Liver (tissue), 9 donors: ENCODE measurements around the gene ACSL6. TPM values are rescaled to one million over a fixed set of nuclear protein-coding genes. Genes with fewer than 3 reads are reported as not detected.

Source experiments
- DNase-seq: peaks from one replicate; pipeline ENCODE4 v3.0.0-alpha.2; 2017; ENCODE audit warnings: low spot score
- H3K27ac ChIP-seq, 2 donors: one replicate each; pipeline ENCODE4 v1.7.0; 2013; ENCODE audit warnings: inconsistent platforms in 2 of 2, low read length in 2 of 2, control low read depth in 1 of 2, low read depth in 1 of 2, mild to moderate bottlenecking in 1 of 2
- H3K27me3 ChIP-seq, 4 donors: one replicate each; pipeline versions ENCODE4 v1.6.1 to v1.7.0; 2013; ENCODE audit warnings: low read length in 3 of 4, inconsistent platforms in 1 of 4, mild to moderate bottlenecking in 1 of 4, moderate library complexity in 1 of 4; ENCODE audit not compliant: control insufficient read depth in 4 of 4, insufficient read depth in 4 of 4
- H3K36me3 ChIP-seq, 4 donors: one replicate each; pipeline versions ENCODE4 v1.6.1 to v1.7.0; 2013; ENCODE audit warnings: low read length in 3 of 4, mild to moderate bottlenecking in 3 of 4, low read depth in 1 of 4, moderate library complexity in 1 of 4; ENCODE audit not compliant: control insufficient read depth in 4 of 4, insufficient read depth in 3 of 4
- H3K4me1 ChIP-seq, 4 donors: one replicate each; pipeline versions ENCODE4 v1.6.1 to v1.7.0; 2013; ENCODE audit warnings: low read length in 3 of 4, mild to moderate bottlenecking in 3 of 4, moderate library complexity in 1 of 4; ENCODE audit not compliant: control insufficient read depth in 4 of 4, insufficient read depth in 4 of 4
- H3K4me3 ChIP-seq, 3 donors: one replicate each; pipeline versions ENCODE4 v1.6.1 to v1.7.0; 2013; ENCODE audit warnings: low read length in 3 of 3, control low read depth in 1 of 3, low read depth in 1 of 3, mild to moderate bottlenecking in 1 of 3
- H3K9ac ChIP-seq, 2 donors: one replicate each; pipeline ENCODE4 v1.7.0; 2013; ENCODE audit warnings: low read length in 2 of 2, mild to moderate bottlenecking in 2 of 2, moderate library complexity in 2 of 2, control low read depth in 1 of 2, low read depth in 1 of 2
- H3K9me3 ChIP-seq, 4 donors: one replicate each; pipeline versions ENCODE4 v1.6.1 to v1.7.0; 2013; ENCODE audit warnings: low read length in 3 of 4; ENCODE audit not compliant: control insufficient read depth in 4 of 4
- FOXA2 ChIP-seq: IDR thresholded peaks from 2 replicates; pipeline ENCODE4 v1.6.1; 2016; ENCODE audit warnings: antibody characterized with exemption
- GABPA ChIP-seq, 2 donors: IDR thresholded peaks in 1 of 2; conservative IDR thresholded peaks in 1 of 2; 2 replicates each; pipeline ENCODE4 v1.6.1; 2016; ENCODE audit warnings: antibody characterized with exemption in 2 of 2, mild to moderate bottlenecking in 1 of 2, moderate library complexity in 1 of 2
- HNF4G ChIP-seq: IDR thresholded peaks from 2 replicates; pipeline ENCODE4 v1.6.1; 2016; ENCODE audit warnings: antibody characterized with exemption
- JUND ChIP-seq, 2 donors: IDR thresholded peaks; 2 replicates each; pipeline ENCODE4 v1.6.1; 2016; ENCODE audit warnings: antibody characterized with exemption in 2 of 2
- RAD21 ChIP-seq, 2 donors: IDR thresholded peaks; 2 replicates each; pipeline ENCODE4 v1.6.1; 2016; ENCODE audit warnings: antibody characterized with exemption in 2 of 2, mild to moderate bottlenecking in 2 of 2
- REST ChIP-seq: IDR thresholded peaks from 2 replicates; pipeline ENCODE4 v1.6.1; 2016; ENCODE audit warnings: antibody characterized with exemption, mild to moderate bottlenecking
- RXRA ChIP-seq, 2 donors: IDR thresholded peaks; 2 replicates each; pipeline ENCODE4 v1.6.1; 2017 to 2018; ENCODE audit warnings: antibody characterized with exemption in 2 of 2, mild to moderate bottlenecking in 1 of 2
- SP1 ChIP-seq: IDR thresholded peaks from 2 replicates; pipeline ENCODE4 v1.6.1; 2018; ENCODE audit warnings: antibody characterized with exemption, mild to moderate bottlenecking
- TAF1 ChIP-seq: conservative IDR thresholded peaks from 2 replicates; pipeline ENCODE4 v1.6.1; 2016; ENCODE audit warnings: antibody characterized with exemption, mild to moderate bottlenecking
- YY1 ChIP-seq: IDR thresholded peaks from 2 replicates; pipeline ENCODE4 v1.6.1; 2016; ENCODE audit warnings: antibody characterized with exemption, mild to moderate bottlenecking
- WGBS: extraction: QIAGEN DNeasy Blood & Tissue Kit; methylation state at CpG from one replicate; pipeline ENCODE4 v1.1.7; 2013; 5-methylcytosine and 5-hydroxymethylcytosine counted together
- polyA plus RNA-seq, 2 donors: library from polyadenylated mRNA; stranded (reverse) in 1 of 2; unstranded in 1 of 2; fragments of 200-250 nt in 1 of 2; fragments of >200 nt in 1 of 2; fragmentation: Nextera tagmentation in 1 of 2; extraction: Ambion mirVana in 1 of 2; gene quantifications; one replicate each; pipeline versions ENCODE4 v1.2.1 to v1.2.3, GENCODE V29; 2013 to 2015
- total RNA-seq, 2 donors: library from RNA; depleted of rRNA; stranded (reverse); fragments of >200 nt; gene quantifications; one replicate each; pipeline ENCODE4 v1.2.3, GENCODE V29; 2014
- TF ChIP-seq, protein P1 (sequence below): IDR thresholded peaks from 2 replicates; pipeline ENCODE4 v1.6.1; 2016; ENCODE audit warnings: antibody characterized with exemption
- TF ChIP-seq, protein P2 (sequence below): IDR thresholded peaks from 2 replicates; pipeline ENCODE4 v1.6.1; 2016; ENCODE audit warnings: antibody characterized with exemption
- donor health status: healthy.
- donor health status: healthy.
- donor health status: healthy.
- donor health status: healthy.
- donor health status: healthy.

Gene ACSL6
- total and polyA plus RNA-seq, 4 donors: 0.89 to 129 (median 4.6) TPM

GRCh38 chr5:131984956-131985665 is 26.3 kb downstream of the ACSL6 start (continued):
- TF ChIP-seq, protein P1, sequence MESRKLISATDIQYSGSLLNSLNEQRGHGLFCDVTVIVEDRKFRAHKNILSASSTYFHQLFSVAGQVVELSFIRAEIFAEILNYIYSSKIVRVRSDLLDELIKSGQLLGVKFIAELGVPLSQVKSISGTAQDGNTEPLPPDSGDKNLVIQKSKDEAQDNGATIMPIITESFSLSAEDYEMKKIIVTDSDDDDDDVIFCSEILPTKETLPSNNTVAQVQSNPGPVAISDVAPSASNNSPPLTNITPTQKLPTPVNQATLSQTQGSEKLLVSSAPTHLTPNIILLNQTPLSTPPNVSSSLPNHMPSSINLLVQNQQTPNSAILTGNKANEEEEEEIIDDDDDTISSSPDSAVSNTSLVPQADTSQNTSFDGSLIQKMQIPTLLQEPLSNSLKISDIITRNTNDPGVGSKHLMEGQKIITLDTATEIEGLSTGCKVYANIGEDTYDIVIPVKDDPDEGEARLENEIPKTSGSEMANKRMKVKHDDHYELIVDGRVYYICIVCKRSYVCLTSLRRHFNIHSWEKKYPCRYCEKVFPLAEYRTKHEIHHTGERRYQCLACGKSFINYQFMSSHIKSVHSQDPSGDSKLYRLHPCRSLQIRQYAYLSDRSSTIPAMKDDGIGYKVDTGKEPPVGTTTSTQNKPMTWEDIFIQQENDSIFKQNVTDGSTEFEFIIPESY: no peak
- no peak for TF ChIP-seq FOXA2

- WGBS: 81% methylated on average over 2 of the region's 2 CpGs
Measured at GRCh38 chr5:131983244-131983771, 28.1 kb downstream of the ACSL6 start.

More at GRCh38 chr5:131983244-131983771, 28.1 kb downstream of the ACSL6 start:
- Histone ChIP-seq H3K36me3 (no peaks in the 10 kb centered on the region), H3K27me3 (no peaks in the 10 kb centered on the region), H3K4me1 (no peaks in the 10 kb centered on the region), H3K27ac (no peak overlapping the region), H3K4me3 (no peak overlapping the region), H3K9me3 (no peaks in the 10 kb centered on the region), H3K9ac (no peak overlapping the region)
- TF ChIP-seq, protein P2, sequence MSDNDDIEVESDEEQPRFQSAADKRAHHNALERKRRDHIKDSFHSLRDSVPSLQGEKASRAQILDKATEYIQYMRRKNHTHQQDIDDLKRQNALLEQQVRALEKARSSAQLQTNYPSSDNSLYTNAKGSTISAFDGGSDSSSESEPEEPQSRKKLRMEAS: no peak
- no peak for TF ChIP-seq RXRA (IDR thresholded peaks at IDR 0.05)
- TF ChIP-seq FOXA2: no peak
- TF ChIP-seq, protein P1: no peak
- no peak for TF ChIP-seq YY1
- TF ChIP-seq REST: no peak
- TF ChIP-seq GABPA (IDR thresholded peaks at IDR 0.05 in 1 of 2, conservative IDR thresholded peaks at IDR 0.05 in 1 of 2): no peak
- TF ChIP-seq RAD21 (IDR thresholded peaks at IDR 0.05): no peak
- TF ChIP-seq HNF4G: no peak
- no peak for TF ChIP-seq SP1
- no peak for TF ChIP-seq JUND (IDR thresholded peaks at IDR 0.05)
- no peak for TF ChIP-seq TAF1
- DNase-seq: no peak
